ENCODE measurements around the gene MICALL2.

- no peak for TF ChIP-seq CTCF (IDR thresholded peaks at IDR 0.05)
- TF ChIP-seq POLR2A (IDR thresholded peaks at IDR 0.05) = peak; percentile 69 to 81 (median 80)
Observed at GRCh38 chr7:1458683-1459511, at the start of gene MICALL2.

Measured in body of pancreas (tissue), 4 donors.